ENCODE data around the gene DNAJC4. TPM values are rescaled to one million over a fixed set of nuclear protein-coding genes. Genes with fewer than 3 reads are reported as not detected.

The DNAJC4 gene
- total and polyA plus RNA-seq, 2 of the 8 experiments (the other 6 are each of a cell fraction or from before 2014, with no cell fraction given) = 14.6 to 31.0 TPM

- Histone ChIP-seq H2AK5ac (ENCODE audit: low read depth, low read length) (peak overlapping the region; percentile 18; the same call in 1 of the 2 replicates), H3K36me3 (ENCODE audit: control insufficient read depth in 2 of 4, insufficient read depth in 4 of 4, low read length in 3 of 4) (peaks cover 0 to 8% (median 1%) of the 10 kb centered on the region in 4 experiments; a peak in 3 of 8 replicates), H2BK5ac (ENCODE audit: low read depth, low read length) (peak overlapping the region; percentile 88; the same call in 1 of the 2 replicates), H3K79me1 (ENCODE audit: low read depth, low read length) (peaks cover 9% of the 10 kb centered on the region), H3K4me1 (replicated peaks in 1 of 4; ENCODE audit: control insufficient read depth in 3 of 4, insufficient read depth in 4 of 4, low read length in 3 of 4) (peaks cover 0 to 47% (median 35%) of the 10 kb centered on the region in 4 experiments; a peak in 6 of 7 replicates), H2BK120ac (replicated peaks; ENCODE audit: low read depth, low read length) (peak overlapping the region; percentile 1), H3K23me2 (ENCODE audit: low read depth, low read length) (peaks cover 20% of the 10 kb centered on the region), H3K27ac (ENCODE audit: low read depth, low read length) (peak overlapping the region; percentile 69; the same call in 1 of the 2 replicates), H2BK12ac (ENCODE audit: low read depth, low read length) (peak overlapping the region; percentile 82; the same call in 1 of the 2 replicates), H3K27me3 (replicated peaks in 1 of 4; ENCODE audit: control insufficient read depth in 3 of 4, extremely low read depth in 1 of 4, insufficient read depth in 3 of 4, low read length in 3 of 4) (no peaks in the 10 kb centered on the region), H3K79me2 (ENCODE audit: control insufficient read depth in 1 of 2, insufficient read depth in 2 of 2, low read length in 2 of 2) (peaks cover 6 to 37% of the 10 kb centered on the region in 2 experiments; a peak in 3 of 4 replicates), H3K4me3 (ENCODE audit: extremely low read depth in 1 of 4, insufficient read depth in 2 of 4, low read depth in 3 of 4, low read length in 4 of 4) (peak overlapping the region in 2 of 4 experiments; percentile 5 to 63; a peak in 2 of 8 replicates), H2BK20ac (ENCODE audit: low read length) (peak overlapping the region; percentile 88), H2AFZ (ENCODE audit: low read length) (no peak overlapping the region), H3K9me3 (ENCODE audit: insufficient read depth in 2 of 2, low read depth in 1 of 2, low read length in 1 of 2) (no peaks in the 10 kb centered on the region), H3K56ac (replicated peaks; ENCODE audit: insufficient read length, low read depth, low read length) (peak overlapping the region; percentile 1), H4K20me1 (replicated peaks in 1 of 2; ENCODE audit: control insufficient read depth in 1 of 2, insufficient read depth in 2 of 2, low read length in 2 of 2) (peaks cover 6 to 15% of the 10 kb centered on the region in 2 experiments), H3K18ac (ENCODE audit: extremely low read depth, low read length) (peak overlapping the region; percentile 20), H4K5ac (ENCODE audit: insufficient read length, low read depth, low read length) (peak overlapping the region; percentile 14), H4K8ac (ENCODE audit: extremely low read depth, insufficient read depth, low read length) (no peak overlapping the region), H2BK15ac (ENCODE audit: low read length) (peak overlapping the region; percentile 97), H3K4me2 (ENCODE audit: insufficient read depth in 1 of 2, low read depth in 2 of 2, low read length in 2 of 2) (peak overlapping the region; percentile 73 to 99), H3K4ac (replicated peaks; ENCODE audit: insufficient read length, low read depth, low read length) (peak overlapping the region; percentile 10), H3K14ac (ENCODE audit: insufficient read length) (no peak overlapping the region), H3K23ac (ENCODE audit: insufficient read length) (no peak overlapping the region), H3K9ac (replicated peaks in 1 of 4; ENCODE audit: extremely low read depth in 1 of 4, low read depth in 3 of 4, low read length in 3 of 4) (no peak overlapping the region), H4K91ac (replicated peaks; ENCODE audit: insufficient read length, low read length) (peak overlapping the region; percentile 59)
- DNase-seq (ENCODE audit: low read depth in 1 of 2, low spot score in 2 of 2) (peak in 1 of 2 experiments; percentile 58), FAIRE-seq (no peak)
- CTCF ChIA-PET (ENCODE audit: partially characterized antibody) = interaction anchor here (0.5 to 10.0 kb wide), 10 partner anchors 12 to 104 kb away, joined by 3 to 102 read pairs (median 6); partner anchors contain the start of genes CATSPERZ, ESRRA and FERMT3
- 85% methylated on average over 4 of the region's 4 CpGs; no CpG with 5 or more reads in 1 of the 2 experiments for WGBS, 2 experiments (ENCODE audit: extremely low coverage in 1 of 2, insufficient coverage in 1 of 2, insufficient read length in 1 of 2, insufficient replicate concordance in 2 of 2, low coverage in 1 of 2, low lambda C conversion rate in 2 of 2, missing lambda C conversion rate in 1 of 2)
- POLR2A ChIA-PET (ENCODE audit: partially characterized antibody) = interaction anchor here (0.7 to 13.1 kb wide), 13 partner anchors 6 to 69 kb away, joined by 3 to 352 read pairs (median 7); partner anchors contain the start of genes DNAJC4, ESRRA, FKBP2 and KCNK4
- TF ChIP-seq BCL11A (IDR thresholded peaks at IDR 0.05; ENCODE audit: low read depth in 2 of 2, low read length in 2 of 2) (no peak), EP300 (IDR thresholded peaks at IDR 0.05; ENCODE audit: borderline replicate concordance in 1 of 2, low read depth in 2 of 2, low read length in 2 of 2) (no peak), SIX5 (IDR thresholded peaks at IDR 0.05; ENCODE audit: low read depth, low read length) (no peak), TAF7 (optimal IDR thresholded peaks at IDR 0.05; ENCODE audit: borderline replicate concordance, low read depth, low read length) (no peak), RFX5 (IDR thresholded peaks at IDR 0.05; ENCODE audit: borderline replicate concordance, low read depth, low read length) (no peak), TEAD4 (IDR thresholded peaks at IDR 0.05; ENCODE audit: low read depth, low read length) (no peak), ZNF274 (IDR thresholded peaks at IDR 0.05; ENCODE audit: borderline replicate concordance, extremely low read depth, low read length) (no peak), BACH1 (IDR thresholded peaks at IDR 0.05; ENCODE audit: low read length) (no peak), POU5F1 (IDR thresholded peaks at IDR 0.05; ENCODE audit: low read depth, low read length) (no peak)
- TF ChIP-seq, protein P1, sequence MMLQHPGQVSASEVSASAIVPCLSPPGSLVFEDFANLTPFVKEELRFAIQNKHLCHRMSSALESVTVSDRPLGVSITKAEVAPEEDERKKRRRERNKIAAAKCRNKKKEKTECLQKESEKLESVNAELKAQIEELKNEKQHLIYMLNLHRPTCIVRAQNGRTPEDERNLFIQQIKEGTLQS (IDR thresholded peaks at IDR 0.05; ENCODE audit: insufficient read depth, low read depth, low read length) = no peak
These were observed 18.7 kb downstream of the DNAJC4 start for GRCh38 chr11:64249038-64249437.

Measured in H1 (cell line).